HepG2 (cell line): ENCODE data around the gene NGEF. TPM values are rescaled to one million over a fixed set of nuclear protein-coding genes. Genes with fewer than 3 reads are reported as not detected.

Source experiments
- ATAC-seq: fragments of 200-7000 bp; cut with Tn5 transposase; 3 replicates; pipeline ENCODE4 v1.9.1; 2020; ENCODE audit warnings: mild to moderate bottlenecking, moderate library complexity
- BruUV-seq: library from RNA; stranded (reverse); fragments of 400-500 nt; replicated peaks from 2 replicates; lab custom pipeline; 2021; lab: Mats Ljungman, UMichigan
- CTCF ChIA-PET: fragments of 300-600 bp; formaldehyde crosslinking; extraction: SDS; loops from one replicate; lab custom pipeline; 2021; ENCODE audit warnings: low total read pairs, inconsistent platforms, low intra/inter-chr PET ratio; lab: Yijun Ruan, JAX
- POLR2A ChIA-PET: fragments of 350-600 bp; sonication (Branson Sonifier 250); formaldehyde crosslinking; loops from one replicate; lab custom pipeline; 2020; ENCODE audit warnings: antibody characterized with exemption, inconsistent platforms; lab: Yijun Ruan, JAX
- DNase-seq: peaks from one replicate; pipeline ENCODE4 v3.0.0-alpha.2; 2015; ENCODE audit warnings: low spot score
- FAIRE-seq: peaks from 3 replicates; lab custom pipeline; 2011; peaks lifted over from hg19 to GRCh38; lab: Jason Lieb, UNC
- H2AFZ ChIP-seq: one replicate; pipeline ENCODE4 v1.6.1; 2011; ENCODE audit warnings: low read length, inconsistent platforms
- H3K27ac ChIP-seq: fragments of 300-600 bp; 3 replicates; pipeline ENCODE4 v1.8.0; 2011; ENCODE audit warnings: mixed run types, mild to moderate bottlenecking, mixed read lengths, low read length, inconsistent platforms; ENCODE audit not compliant: insufficient read depth; ENCODE audit errors: extremely low read length
- H3K27me3 ChIP-seq, 2 experiments: fragments of 200-600 bp in 1 of 2; 2 replicates in 1 of 2; 3 replicates in 1 of 2; pipeline versions ENCODE4 v1.6.0 to v1.8.0; 2011; ENCODE audit warnings: low read length in 2 of 2, mild to moderate bottlenecking in 2 of 2, moderate library complexity in 2 of 2, inconsistent platforms in 1 of 2; ENCODE audit not compliant: insufficient read depth in 2 of 2, control insufficient read depth in 1 of 2
- H3K36me3 ChIP-seq, 2 experiments: fragments of 200-600 bp in 1 of 2; replicated peaks in 1 of 2; 2 replicates in 1 of 2; 3 replicates in 1 of 2; pipeline versions ENCODE4 v1.5.1 to v1.8.0; 2011; ENCODE audit warnings: low read length in 2 of 2, inconsistent platforms in 1 of 2; ENCODE audit not compliant: insufficient read depth in 2 of 2, control insufficient read depth in 1 of 2
- H3K4me1 ChIP-seq: 2 replicates; pipeline ENCODE4 v1.5.1; 2012; ENCODE audit warnings: low read length, inconsistent platforms; ENCODE audit not compliant: insufficient read depth
- H3K4me2 ChIP-seq: 2 replicates; pipeline ENCODE4 v1.6.0; 2011; ENCODE audit warnings: low read depth, low read length, inconsistent platforms
- H3K4me3 ChIP-seq, 3 experiments: fragments of 200-600 bp in 1 of 3; sonication (generic), shearing (Covaris generic) in 1 of 3; replicated peaks in 1 of 3; 2 replicates each; pipeline ENCODE4 v1.5.1; 2011 to 2016; ENCODE audit warnings: low read length in 3 of 3, inconsistent platforms in 2 of 3, low read depth in 2 of 3, mild to moderate bottlenecking in 2 of 3, control low read depth in 1 of 3, mixed read lengths in 1 of 3; ENCODE audit not compliant: insufficient read depth in 1 of 3
- H3K79me2 ChIP-seq: one replicate; pipeline ENCODE4 v1.6.1; 2011; ENCODE audit warnings: low read length, inconsistent platforms; ENCODE audit not compliant: insufficient read depth
- H3K9ac ChIP-seq: 2 replicates; pipeline ENCODE4 v1.6.0; 2011; ENCODE audit warnings: mild to moderate bottlenecking, low read depth, low read length, inconsistent platforms; ENCODE audit not compliant: insufficient read depth
- H3K9me3 ChIP-seq: 2 replicates; pipeline ENCODE4 v1.5.1; 2012; ENCODE audit warnings: mild to moderate bottlenecking, low read length
- H4K20me1 ChIP-seq: 2 replicates; pipeline ENCODE4 v1.6.0; 2011; ENCODE audit warnings: inconsistent platforms, mild to moderate bottlenecking, low read length, moderate library complexity; ENCODE audit not compliant: insufficient read depth
- E2F5 ChIP-seq: sonication (generic); formaldehyde crosslinking; conservative IDR thresholded peaks from 2 replicates; pipeline ENCODE4 v1.4.0; 2020; ENCODE audit warnings: missing genetic modification reagents
- SSRP1 ChIP-seq: IDR thresholded peaks from 2 replicates; pipeline ENCODE4 v1.6.1; 2016; ENCODE audit warnings: control low read depth
- ZNF337 ChIP-seq: sonication (generic); formaldehyde crosslinking; IDR thresholded peaks from 2 replicates; pipeline ENCODE4 v1.5.1; 2020; ENCODE audit warnings: missing genetic modification reagents, low read depth, mild to moderate bottlenecking, borderline replicate concordance
- ZNF503 ChIP-seq: sonication (generic); formaldehyde crosslinking; IDR thresholded peaks from 2 replicates; pipeline ENCODE4 v1.4.0; 2020; ENCODE audit warnings: missing genetic modification reagents
- ZNF615 ChIP-seq: sonication (generic); formaldehyde crosslinking; IDR thresholded peaks from 2 replicates; pipeline ENCODE4 v1.5.0; 2020; ENCODE audit warnings: mild to moderate bottlenecking, missing genetic modification reagents, borderline replicate concordance
- WGBS: methylation state at CpG from one replicate; pipeline ENCODE4 v1.1.6; 2017; ENCODE audit warnings: low lambda C conversion rate; 5-methylcytosine and 5-hydroxymethylcytosine counted together
- in situ Hi-C: cut with HindIII; loops from 2 replicates; pipeline ENCODE4 v1.10.0; 2017; ENCODE audit warnings: low pct_unique_long_range_greater_than_20kb; ENCODE audit not compliant: extremely low pct_ligation_motif_present
- intact Hi-C: fragments of 100-400 bp; cut with micrococcal nuclease; formaldehyde crosslinking; loops from one replicate; pipeline ENCODE4 v1.10.0; 2022; ENCODE audit not compliant: unreplicated experiment
- polyA plus RNA-seq, 8 experiments: library from polyadenylated mRNA; depleted of rRNA in 3 of 8; stranded (reverse) in 7 of 8; unstranded in 1 of 8; fragments of >200 nt; fragmentation: Illumina TruSeq in 4 of 8; extraction: Trizol in 4 of 8; gene quantifications; 2 replicates each; pipeline versions ENCODE4 v1.2.1 to v1.2.3, GENCODE V29; 2011 to 2016; ENCODE audit warnings: low read depth in 4 of 8, missing spikeins in 1 of 8, mixed read lengths in 1 of 8; ENCODE audit not compliant: insufficient read depth in 1 of 8
- total RNA-seq, 5 experiments: library from RNA; depleted of rRNA; stranded (reverse); fragments of >200 nt; fragmentation: Illumina TruSeq; extraction: Trizol; gene quantifications; 2 replicates each; pipeline ENCODE4 v1.2.3, GENCODE V29; 2016; ENCODE audit warnings: low read depth in 1 of 5
- TF ChIP-seq, protein P1 (sequence below): sonication (generic); formaldehyde crosslinking; IDR thresholded peaks from 2 replicates; pipeline ENCODE4 v1.4.0; 2020; ENCODE audit warnings: missing genetic modification reagents
- TF ChIP-seq, protein P2 (sequence below): IDR thresholded peaks from 2 replicates; pipeline ENCODE4 v1.6.1; 2018; ENCODE audit warnings: missing genetic modification reagents

The NGEF gene
- total and polyA plus RNA-seq, 2 of the 13 experiments (the other 11 are each of a cell fraction or from before 2014, with no cell fraction given), result 14.4 to 36.9 TPM

DNA sequence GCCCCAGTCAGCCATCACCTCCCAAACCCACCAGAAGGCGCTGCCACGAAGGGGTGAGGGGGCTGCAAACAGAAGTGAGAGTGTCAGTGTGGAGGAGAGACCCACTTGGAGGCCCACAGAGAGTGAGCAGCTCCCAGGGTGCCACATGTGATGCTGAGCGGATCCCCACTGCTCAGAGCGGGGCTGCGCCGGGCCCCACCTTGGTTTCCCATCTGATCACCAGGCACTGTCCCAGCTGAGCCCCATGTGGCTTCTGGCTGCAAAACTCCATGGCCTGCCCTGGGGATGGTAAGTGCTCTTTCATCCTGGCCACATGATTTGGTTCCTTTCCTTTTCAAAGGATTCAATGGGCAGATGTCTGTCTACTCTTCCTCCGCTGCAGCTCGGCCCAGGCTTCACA lies 119.2 kb downstream of the NGEF start (continued):
- TF ChIP-seq E2F5 (CRISPR knock-in tag), result no peak
- no peak for TF ChIP-seq SSRP1 (CRISPR knock-in tag)
- TF ChIP-seq ZNF337 (CRISPR knock-in tag), result no peak
- TF ChIP-seq, protein P1, sequence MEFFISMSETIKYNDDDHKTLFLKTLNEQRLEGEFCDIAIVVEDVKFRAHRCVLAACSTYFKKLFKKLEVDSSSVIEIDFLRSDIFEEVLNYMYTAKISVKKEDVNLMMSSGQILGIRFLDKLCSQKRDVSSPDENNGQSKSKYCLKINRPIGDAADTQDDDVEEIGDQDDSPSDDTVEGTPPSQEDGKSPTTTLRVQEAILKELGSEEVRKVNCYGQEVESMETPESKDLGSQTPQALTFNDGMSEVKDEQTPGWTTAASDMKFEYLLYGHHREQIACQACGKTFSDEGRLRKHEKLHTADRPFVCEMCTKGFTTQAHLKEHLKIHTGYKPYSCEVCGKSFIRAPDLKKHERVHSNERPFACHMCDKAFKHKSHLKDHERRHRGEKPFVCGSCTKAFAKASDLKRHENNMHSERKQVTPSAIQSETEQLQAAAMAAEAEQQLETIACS (CRISPR knock-in tag), result no peak

DNA sequence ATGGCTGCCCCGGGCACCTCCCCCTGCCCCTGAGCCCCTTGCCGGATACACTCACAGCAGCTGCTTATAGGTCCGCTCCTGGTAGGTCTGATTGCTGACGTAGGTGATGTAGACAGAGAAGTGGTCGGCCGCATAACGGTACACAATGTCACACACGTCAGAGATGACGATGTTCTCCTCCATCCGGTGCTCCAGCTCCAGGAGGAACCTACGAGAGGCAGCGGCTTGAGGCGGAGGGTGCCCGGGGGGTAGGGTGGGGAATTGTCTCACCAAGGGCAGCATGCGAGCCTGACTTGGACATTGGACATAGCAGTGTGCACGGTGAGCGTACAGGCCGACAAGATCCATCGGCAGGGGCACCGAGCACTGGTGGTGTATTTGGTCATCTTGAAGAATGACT lies 120.2 kb downstream of the NGEF start:
- FAIRE-seq (no peak), DNase-seq (no peak), ATAC-seq (no peak)
- no peak for TF ChIP-seq ZNF503
- TF ChIP-seq ZNF615 (CRISPR knock-in tag), result no peak
- TF ChIP-seq, protein P2, sequence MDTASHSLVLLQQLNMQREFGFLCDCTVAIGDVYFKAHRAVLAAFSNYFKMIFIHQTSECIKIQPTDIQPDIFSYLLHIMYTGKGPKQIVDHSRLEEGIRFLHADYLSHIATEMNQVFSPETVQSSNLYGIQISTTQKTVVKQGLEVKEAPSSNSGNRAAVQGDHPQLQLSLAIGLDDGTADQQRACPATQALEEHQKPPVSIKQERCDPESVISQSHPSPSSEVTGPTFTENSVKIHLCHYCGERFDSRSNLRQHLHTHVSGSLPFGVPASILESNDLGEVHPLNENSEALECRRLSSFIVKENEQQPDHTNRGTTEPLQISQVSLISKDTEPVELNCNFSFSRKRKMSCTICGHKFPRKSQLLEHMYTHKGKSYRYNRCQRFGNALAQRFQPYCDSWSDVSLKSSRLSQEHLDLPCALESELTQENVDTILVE (CRISPR knock-in tag), result no peak
- no peaks in the 10 kb centered on the region for H4K20me1 ChIP-seq
- H3K4me1 ChIP-seq, result no peaks in the 10 kb centered on the region
- in situ Hi-C loops, result no loop called here
- whole genome bisulfite sequencing, result 96% methylated on average over 20 of the region's 20 CpGs
- no peak overlapping the region for H2AFZ ChIP-seq
- no peaks in the 10 kb centered on the region for H3K79me2 ChIP-seq
- H3K36me3 ChIP-seq, result peaks cover 14 to 33% of the 10 kb centered on the region in 2 experiments; a peak in 4 of 5 replicates
- no TSS peak for BruUV-seq
- ChIA-PET POLR2A (no interaction called here), CTCF (no interaction called here)
- H3K9me3 ChIP-seq, result no peaks in the 10 kb centered on the region
- no peaks in the 10 kb centered on the region for H3K27me3 ChIP-seq
- intact Hi-C loops, result no loop called here
- H3K9ac ChIP-seq, result no peak overlapping the region
- H3K27ac ChIP-seq, result no peak overlapping the region
- no peak overlapping the region for H3K4me2 ChIP-seq
- no peak overlapping the region for H3K4me3 ChIP-seq
